RWPE2 (cell line): ENCODE results near the gene FAM170B.

Experiments
- ATAC-seq: fragments of 200-7000 bp; cut with Tn5 transposase; 3 replicates; pipeline ENCODE4 v1.9.1; 2021; ENCODE audit warnings: low read depth
- DNase-seq: peaks from one replicate; pipeline ENCODE4 v3.0.0-alpha.2; 2020; ENCODE audit warnings: low spot score
- H3K27ac ChIP-seq: fragments of 450-650 bp; 2 replicates; pipeline ENCODE4 v1.5.1; 2017; ENCODE audit warnings: mild to moderate bottlenecking; ENCODE audit not compliant: poor library complexity, severe bottlenecking
- H3K27me3 ChIP-seq: fragments of 250-450 bp; sonication (Bioruptor Pico); 2 replicates; pipeline ENCODE4 v1.5.1; 2021; ENCODE audit warnings: mild to moderate bottlenecking, moderate library complexity; ENCODE audit not compliant: insufficient read depth, poor library complexity, severe bottlenecking
- H3K36me3 ChIP-seq: fragments of 250-450 bp; sonication (Bioruptor Pico); 2 replicates; pipeline ENCODE4 v1.5.1; 2020; ENCODE audit warnings: low read depth, mild to moderate bottlenecking, moderate library complexity
- H3K4me1 ChIP-seq: fragments of 250-450 bp; sonication (Bioruptor Pico); 2 replicates; pipeline ENCODE4 v1.5.1; 2021; ENCODE audit warnings: mild to moderate bottlenecking, moderate library complexity; ENCODE audit not compliant: insufficient read depth, poor library complexity, severe bottlenecking
- H3K4me3 ChIP-seq: fragments of 250-450 bp; sonication (Bioruptor Pico); 2 replicates; pipeline ENCODE4 v1.5.1; 2021; ENCODE audit warnings: mild to moderate bottlenecking, moderate library complexity; ENCODE audit not compliant: severe bottlenecking
- H3K9me3 ChIP-seq: fragments of 250-450 bp; sonication (Bioruptor Pico); 2 replicates; pipeline ENCODE4 v1.5.1; 2021; ENCODE audit warnings: mild to moderate bottlenecking, moderate library complexity; ENCODE audit not compliant: severe bottlenecking
- CTCF ChIP-seq: fragments of 450-650 bp; IDR thresholded peaks from one replicate; pipeline ENCODE4 v1.5.1; 2017; ENCODE audit warnings: mild to moderate bottlenecking, moderate library complexity; ENCODE audit not compliant: poor library complexity, severe bottlenecking

FAM170B gene

DNA sequence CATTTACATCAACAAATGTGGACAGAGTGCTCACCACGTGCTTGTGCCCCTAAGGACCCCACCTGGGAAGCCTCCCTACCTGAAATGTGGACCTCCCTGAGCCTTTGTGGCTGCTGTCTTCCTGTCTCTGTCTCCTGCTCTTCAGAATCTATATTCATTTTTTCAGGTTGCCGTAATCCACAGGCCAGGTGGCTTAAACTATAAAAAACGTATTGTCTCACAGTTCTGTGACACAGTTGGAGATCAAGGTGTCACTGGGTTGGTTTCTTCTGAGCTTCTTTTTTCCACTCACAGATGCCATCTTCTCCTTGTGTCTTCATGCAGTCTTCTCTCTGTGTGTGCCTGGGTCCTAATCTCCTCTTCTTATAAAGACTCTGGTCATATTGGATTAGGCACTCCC lies 12.9 kb downstream of the FAM170B start:
- Histone ChIP-seq H3K36me3 (no peaks in the 10 kb centered on the region), H3K9me3 (no peaks in the 10 kb centered on the region), H3K27me3 (peaks cover 14% of the 10 kb centered on the region), H3K4me1 (no peaks in the 10 kb centered on the region), H3K4me3 (no peak overlapping the region), H3K27ac (no peak overlapping the region)
- TF ChIP-seq CTCF = no peak
- DNase-seq (no peak), ATAC-seq (no peak)

- no peaks in the 10 kb centered on the region for H3K9me3 ChIP-seq
Observed at GRCh38 chr10:49119746-49120145, 14.1 kb downstream of the FAM170B start.

GRCh38 chr10:49118430-49119074 lies 15.3 kb downstream of the FAM170B start:
- Histone ChIP-seq H3K27me3 (peaks cover 31% of the 10 kb centered on the region), H3K4me1 (no peaks in the 10 kb centered on the region), H3K4me3 (no peak overlapping the region), H3K9me3 (no peaks in the 10 kb centered on the region), H3K27ac (no peak overlapping the region), H3K36me3 (no peaks in the 10 kb centered on the region)
- no peak for TF ChIP-seq CTCF
- DNase-seq = no peak
- no peak for ATAC-seq

More at GRCh38 chr10:49119746-49120145, 14.1 kb downstream of the FAM170B start:
- Histone ChIP-seq H3K36me3 (no peaks in the 10 kb centered on the region), H3K27me3 (peaks cover 21% of the 10 kb centered on the region), H3K4me3 (no peak overlapping the region), H3K4me1 (no peaks in the 10 kb centered on the region), H3K27ac (no peak overlapping the region)
- TF ChIP-seq CTCF = no peak
- ATAC-seq (peak; percentile 55; the same call in 1 of the 3 replicates), DNase-seq (no peak)

GRCh38 chr10:49117376-49118070 lies 16.3 kb downstream of the FAM170B start:
- Histone ChIP-seq H3K9me3 (no peaks in the 10 kb centered on the region), H3K27me3 (peaks cover 31% of the 10 kb centered on the region), H3K4me1 (no peaks in the 10 kb centered on the region), H3K4me3 (no peak overlapping the region), H3K27ac (no peak overlapping the region), H3K36me3 (no peaks in the 10 kb centered on the region)
- DNase-seq (no peak), ATAC-seq (no peak)
- no peak for TF ChIP-seq CTCF
